ENCODE measurements around the gene BNC2. TPM values are rescaled to one million over a fixed set of nuclear protein-coding genes. Genes with fewer than 3 reads are reported as not detected.
A peak's percentile ranks its signal among the peaks of the same experiment; 100 is the strongest.

The BNC2 gene
- total RNA-seq, 1 donor = 2.5 TPM

GRCh38 chr9:16879416-16879815, 8.9 kb upstream of the BNC2 start:
- H3K27me3 ChIP-seq (ENCODE audit: insufficient read depth, low read length) = no peaks in the 10 kb centered on the region
- peaks cover 8% of the 10 kb centered on the region for H3K4me1 ChIP-seq (ENCODE audit: insufficient read depth, low read length)
- no peaks in the 10 kb centered on the region for H3K9me3 ChIP-seq (ENCODE audit: low read depth, low read length)
- no peak overlapping the region for H3K4me3 ChIP-seq (ENCODE audit: low read length)

- Histone ChIP-seq H3K9me3 (ENCODE audit: low read depth, low read length) (no peaks in the 10 kb centered on the region), H3K27me3 (ENCODE audit: insufficient read depth, low read length) (peaks cover 17% of the 10 kb centered on the region), H3K4me3 (ENCODE audit: low read length) (no peak overlapping the region), H3K4me1 (ENCODE audit: insufficient read depth, low read length) (no peaks in the 10 kb centered on the region)
Observed at GRCh38 chr9:16877256-16877655, 6.8 kb upstream of the BNC2 start.

GRCh38 chr9:16873126-16873802, 2.8 kb upstream of the BNC2 start:
- no peak overlapping the region for H3K4me3 ChIP-seq (ENCODE audit: low read length)
- peaks cover 40% of the 10 kb centered on the region for H3K27me3 ChIP-seq (ENCODE audit: insufficient read depth, low read length)
- H3K9me3 ChIP-seq (ENCODE audit: low read depth, low read length) = no peaks in the 10 kb centered on the region
- H3K4me1 ChIP-seq (ENCODE audit: insufficient read depth, low read length) = peaks cover 16% of the 10 kb centered on the region

- H3K27me3 ChIP-seq (ENCODE audit: insufficient read depth, low read length) = peaks cover 50% of the 10 kb centered on the region
- H3K4me1 ChIP-seq (ENCODE audit: insufficient read depth, low read length) = peaks cover 16% of the 10 kb centered on the region
- H3K9me3 ChIP-seq (ENCODE audit: low read depth, low read length) = no peaks in the 10 kb centered on the region
- H3K4me3 ChIP-seq (ENCODE audit: low read length) = peak overlapping the region; percentile 20
Observed at GRCh38 chr9:16871336-16872151, 1.1 kb upstream of the BNC2 start.

- peaks cover 54% of the 10 kb centered on the region for H3K27me3 ChIP-seq (ENCODE audit: insufficient read depth, low read length)
- no peaks in the 10 kb centered on the region for H3K9me3 ChIP-seq (ENCODE audit: low read depth, low read length)
- H3K4me3 ChIP-seq (ENCODE audit: low read length) = peak overlapping the region; percentile 20
- peaks cover 16% of the 10 kb centered on the region for H3K4me1 ChIP-seq (ENCODE audit: insufficient read depth, low read length)
Observed at GRCh38 chr9:16869882-16870595, 431 bp downstream of the BNC2 start.

- peaks cover 53% of the 10 kb centered on the region for H3K27me3 ChIP-seq (ENCODE audit: insufficient read depth, low read length)
- peaks cover 16% of the 10 kb centered on the region for H3K4me1 ChIP-seq (ENCODE audit: insufficient read depth, low read length)
- H3K4me3 ChIP-seq (ENCODE audit: low read length) = peak overlapping the region; percentile 12
Observed at GRCh38 chr9:16869131-16869881, 1.2 kb downstream of the BNC2 start.

GRCh38 chr9:16868701-16869100, 1.8 kb downstream of the BNC2 start:
- peaks cover 16% of the 10 kb centered on the region for H3K4me1 ChIP-seq (ENCODE audit: insufficient read depth, low read length)
- H3K9me3 ChIP-seq (ENCODE audit: low read depth, low read length) = no peaks in the 10 kb centered on the region
- peaks cover 48% of the 10 kb centered on the region for H3K27me3 ChIP-seq (ENCODE audit: insufficient read depth, low read length)
- no peak overlapping the region for H3K4me3 ChIP-seq (ENCODE audit: low read length)

More at GRCh38 chr9:16869131-16869881, 1.2 kb downstream of the BNC2 start:
- no peaks in the 10 kb centered on the region for H3K9me3 ChIP-seq (ENCODE audit: low read depth, low read length)

- peaks cover 16% of the 10 kb centered on the region for H3K4me1 ChIP-seq (ENCODE audit: insufficient read depth, low read length)
- no peaks in the 10 kb centered on the region for H3K9me3 ChIP-seq (ENCODE audit: low read depth, low read length)
- H3K27me3 ChIP-seq (ENCODE audit: insufficient read depth, low read length) = peaks cover 38% of the 10 kb centered on the region
- no peak overlapping the region for H3K4me3 ChIP-seq (ENCODE audit: low read length)
Observed at GRCh38 chr9:16867576-16868311, 2.7 kb downstream of the BNC2 start.

- no peak overlapping the region for H3K4me3 ChIP-seq (ENCODE audit: low read length)
- peaks cover 32% of the 10 kb centered on the region for H3K27me3 ChIP-seq (ENCODE audit: insufficient read depth, low read length)
- peaks cover 11% of the 10 kb centered on the region for H3K4me1 ChIP-seq (ENCODE audit: insufficient read depth, low read length)
- H3K9me3 ChIP-seq (ENCODE audit: low read depth, low read length) = no peaks in the 10 kb centered on the region
Observed at GRCh38 chr9:16866587-16866986, 3.9 kb downstream of the BNC2 start.

- Histone ChIP-seq H3K4me1 (ENCODE audit: insufficient read depth, low read length) (peaks cover 6% of the 10 kb centered on the region), H3K9me3 (ENCODE audit: low read depth, low read length) (no peaks in the 10 kb centered on the region), H3K27me3 (ENCODE audit: insufficient read depth, low read length) (peaks cover 30% of the 10 kb centered on the region)
Observed at GRCh38 chr9:16864649-16865434, 5.6 kb downstream of the BNC2 start.

GRCh38 chr9:16848179-16848578, 22.3 kb downstream of the BNC2 start:
- H3K4me3 ChIP-seq (ENCODE audit: low read length) = no peak overlapping the region
- H3K27me3 ChIP-seq (ENCODE audit: insufficient read depth, low read length) = no peaks in the 10 kb centered on the region
- H3K9me3 ChIP-seq (ENCODE audit: low read depth, low read length) = no peaks in the 10 kb centered on the region
- H3K4me1 ChIP-seq (ENCODE audit: insufficient read depth, low read length) = no peaks in the 10 kb centered on the region

More at GRCh38 chr9:16864649-16865434, 5.6 kb downstream of the BNC2 start:
- no peak overlapping the region for H3K4me3 ChIP-seq (ENCODE audit: low read length)

- H3K9me3 ChIP-seq (ENCODE audit: low read depth, low read length) = no peaks in the 10 kb centered on the region
- H3K4me3 ChIP-seq (ENCODE audit: low read length) = no peak overlapping the region
- H3K4me1 ChIP-seq (ENCODE audit: insufficient read depth, low read length) = no peaks in the 10 kb centered on the region
- H3K27me3 ChIP-seq (ENCODE audit: insufficient read depth, low read length) = no peaks in the 10 kb centered on the region
Observed at GRCh38 chr9:16846986-16847385, 23.5 kb downstream of the BNC2 start.

- H3K4me1 ChIP-seq (ENCODE audit: insufficient read depth, low read length) = no peaks in the 10 kb centered on the region
- no peak overlapping the region for H3K4me3 ChIP-seq (ENCODE audit: low read length)
- no peaks in the 10 kb centered on the region for H3K9me3 ChIP-seq (ENCODE audit: low read depth, low read length)
- H3K27me3 ChIP-seq (ENCODE audit: insufficient read depth, low read length) = no peaks in the 10 kb centered on the region
Observed at GRCh38 chr9:16846367-16846766, 24.1 kb downstream of the BNC2 start.

Data from mononuclear cell (primary cell).